ENCODE results near the gene TSGA10.
"Not testable (repeated sequence)": the region's sequence is repeated elsewhere in the genome, so short reads cannot be mapped to it uniquely, and the experiment has no call there.

TSGA10 gene

DNA sequence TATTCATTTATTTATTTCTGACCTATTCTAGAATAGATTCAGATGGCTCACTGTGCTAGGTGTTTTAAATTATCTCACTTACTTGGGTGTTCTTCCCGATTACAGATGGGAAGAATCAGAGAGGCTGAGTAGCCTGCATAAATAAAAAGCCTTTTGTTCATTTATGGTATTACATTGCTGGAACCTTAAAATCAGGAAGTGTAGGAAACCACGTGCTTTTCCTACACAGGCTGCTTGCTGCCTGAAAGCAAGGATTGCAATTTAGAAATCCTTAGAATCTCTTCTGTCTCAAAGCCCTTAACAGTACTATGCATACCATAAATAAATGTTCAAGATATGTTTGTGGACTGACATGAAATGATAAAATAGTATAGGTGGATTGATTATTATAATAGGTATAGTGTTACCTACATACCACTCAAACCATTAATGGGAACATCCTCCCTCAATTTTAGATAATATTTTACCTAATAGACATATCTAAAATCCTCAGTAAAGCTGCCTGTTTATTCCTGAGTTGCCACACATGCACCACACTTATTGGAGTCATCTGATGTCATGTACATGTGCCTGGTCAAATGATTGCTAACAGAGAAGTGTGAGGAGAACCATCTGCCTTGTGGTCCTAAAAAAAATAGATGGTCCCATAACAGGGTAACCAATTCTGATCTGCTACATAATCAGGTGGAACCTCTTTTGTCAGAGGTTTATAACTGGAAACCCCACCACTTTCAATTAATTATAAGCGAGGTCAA is 86.7 kb downstream of the TSGA10 start:
- Mint-ChIP-seq H3K4me3 (no peak overlapping the region), H3K4me1 (ENCODE audit: low read depth) (no peaks in the 10 kb centered on the region), H3K27me3 (no peaks in the 10 kb centered on the region), H3K36me3 (ENCODE audit: low read depth) (no peaks in the 10 kb centered on the region), H3K9me3 (no peaks in the 10 kb centered on the region), H3K27ac (no peak overlapping the region)
- DNase-seq = no peak

DNA sequence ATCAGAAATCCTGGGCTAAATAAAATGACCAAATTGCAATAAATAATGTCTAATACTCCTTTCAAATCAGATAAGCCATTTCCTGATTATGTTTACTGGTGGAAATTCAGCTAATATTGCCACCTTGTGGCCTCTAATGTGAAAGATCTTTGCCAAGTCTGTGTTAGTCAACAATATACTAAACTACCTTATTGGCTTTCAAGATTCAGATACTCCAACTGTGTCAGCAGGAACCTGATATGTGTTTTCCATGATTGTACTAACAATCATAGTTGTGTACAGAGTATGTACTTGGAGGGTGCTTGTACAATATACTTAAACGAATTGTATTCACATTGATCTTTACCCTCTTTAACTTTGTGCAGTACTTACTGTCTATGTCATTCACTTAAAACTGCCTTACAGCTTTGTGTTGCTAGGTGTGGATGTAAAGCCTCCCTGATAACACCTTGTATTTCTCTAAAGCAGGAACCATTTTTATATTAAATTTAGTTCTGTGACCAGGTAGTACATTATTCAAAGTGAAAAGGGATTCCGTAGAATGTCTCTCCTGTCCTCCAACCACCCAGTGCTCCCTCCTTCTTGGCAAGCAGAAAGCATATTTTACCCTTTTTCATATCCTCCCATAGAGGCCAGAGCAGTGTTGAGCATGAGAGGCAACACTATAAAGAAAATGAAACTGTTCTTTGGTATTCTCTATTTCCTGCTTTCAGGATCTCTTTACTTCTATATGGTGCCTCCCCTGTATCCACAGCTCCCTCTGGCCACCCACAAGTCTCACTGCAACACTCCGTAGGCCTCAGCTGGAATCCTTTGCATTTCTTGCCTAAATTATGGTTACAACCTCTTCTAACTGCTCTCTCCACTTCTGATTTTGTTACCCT is 88.4 kb downstream of the TSGA10 start:
- no peak for DNase-seq
- Mint-ChIP-seq H3K27ac (no peak overlapping the region), H3K4me3 (no peak overlapping the region), H3K36me3 (ENCODE audit: low read depth) (no peaks in the 10 kb centered on the region), H3K4me1 (ENCODE audit: low read depth) (no peaks in the 10 kb centered on the region), H3K9me3 (no peaks in the 10 kb centered on the region), H3K27me3 (no peaks in the 10 kb centered on the region)

DNA sequence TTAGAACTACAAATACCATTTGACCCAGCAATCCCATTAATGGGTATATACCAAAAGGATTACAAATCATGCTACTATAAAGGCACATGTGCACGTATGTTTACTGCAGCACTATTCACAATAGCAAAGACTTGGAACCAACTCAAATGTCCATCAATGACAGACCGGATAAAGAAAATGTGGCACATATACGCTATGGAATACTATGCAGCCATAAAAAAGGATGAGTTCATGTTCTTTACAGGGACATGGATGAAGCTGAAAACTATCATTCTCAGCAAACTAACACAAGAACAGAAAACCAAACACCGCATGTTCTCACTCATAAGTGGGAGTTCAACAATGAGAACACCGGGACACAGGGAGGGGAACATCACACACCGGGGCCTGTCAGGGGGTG is 105.6 kb downstream of the TSGA10 start:
- H3K27me3 Mint-ChIP-seq; H3K27ac Mint-ChIP-seq; DNase-seq; H3K4me1 Mint-ChIP-seq (ENCODE audit: low read depth); H3K4me3 Mint-ChIP-seq; H3K36me3 Mint-ChIP-seq (ENCODE audit: low read depth): not testable (repeated sequence)
- peaks cover 10% of the 10 kb centered on the region for H3K9me3 Mint-ChIP-seq

DNA sequence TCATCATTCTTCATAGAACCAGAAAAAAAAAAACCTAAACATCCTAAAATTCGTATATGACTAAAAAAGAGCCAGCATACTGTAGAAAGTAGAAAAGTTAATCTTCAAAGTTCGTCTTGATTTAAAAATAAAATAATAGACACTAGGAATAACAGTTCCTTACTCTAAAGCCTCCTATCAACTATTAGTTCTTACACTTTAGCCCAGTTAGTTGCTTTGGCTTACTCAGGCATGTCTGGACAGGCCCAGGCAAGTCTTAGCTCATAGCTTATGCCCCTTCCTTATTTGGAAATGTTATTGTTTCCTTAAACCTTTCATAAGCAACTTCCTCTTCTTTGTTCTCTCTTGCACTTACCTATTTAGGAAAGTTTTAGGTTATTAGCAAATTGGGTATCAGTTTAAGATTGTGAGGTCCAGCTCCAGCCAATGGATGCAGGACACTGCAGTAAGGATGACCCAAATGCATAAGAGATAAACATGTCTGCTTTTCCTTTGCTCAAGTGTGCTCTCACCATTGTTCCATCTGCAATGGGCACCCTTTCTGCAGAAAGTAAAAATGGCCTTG is 113.9 kb downstream of the TSGA10 start:
- H3K27ac Mint-ChIP-seq; H3K36me3 Mint-ChIP-seq (ENCODE audit: low read depth): not testable (repeated sequence)

DNA sequence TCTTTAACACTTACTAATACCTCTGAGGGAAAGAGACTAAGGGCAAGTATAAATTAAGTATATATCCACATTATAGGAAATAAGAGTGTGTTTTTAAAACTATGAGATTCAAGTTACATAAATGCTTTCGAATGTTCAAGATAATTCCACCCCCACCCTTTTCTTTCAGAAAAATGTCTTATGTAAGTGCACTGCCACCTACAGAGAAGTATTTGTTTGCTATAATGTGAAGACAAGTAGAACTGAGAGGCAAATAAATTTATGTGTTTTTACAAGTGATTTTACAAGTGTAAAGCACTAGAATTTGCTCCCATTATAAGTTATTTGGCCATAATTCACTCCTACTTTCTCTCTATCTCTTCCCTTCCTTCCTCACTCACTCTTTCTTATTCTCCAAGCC is 118.8 kb downstream of the TSGA10 start:
- Mint-ChIP-seq H3K27me3 (no peaks in the 10 kb centered on the region), H3K9me3 (no peaks in the 10 kb centered on the region), H3K27ac (no peak overlapping the region), H3K4me3 (no peak overlapping the region), H3K4me1 (ENCODE audit: low read depth) (peaks cover 10% of the 10 kb centered on the region), H3K36me3 (ENCODE audit: low read depth) (no peaks in the 10 kb centered on the region)
- no peak for DNase-seq

More for the DNA sequence above, 113.9 kb downstream of the TSGA10 start:
- H3K9me3 Mint-ChIP-seq; DNase-seq; H3K27me3 Mint-ChIP-seq; H3K4me1 Mint-ChIP-seq (ENCODE audit: low read depth); H3K4me3 Mint-ChIP-seq: not testable (repeated sequence)

DNA sequence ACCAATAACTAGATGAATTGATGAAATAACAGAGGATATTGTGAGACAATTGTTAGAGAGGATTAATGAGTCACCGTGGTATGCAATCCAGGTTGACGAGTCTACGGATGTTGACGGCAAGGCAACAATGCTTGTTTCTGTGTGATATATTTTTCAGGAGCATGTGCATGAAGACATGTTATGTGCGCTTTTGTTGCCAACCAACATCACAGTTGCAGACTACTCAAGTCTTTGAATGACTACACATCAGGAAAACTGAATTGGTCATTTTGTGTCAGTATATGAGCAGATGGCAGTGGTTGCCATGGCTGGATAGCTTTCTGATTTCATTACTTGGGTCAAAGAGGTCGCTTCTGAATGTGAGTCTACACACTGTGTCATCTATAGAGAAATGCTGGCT is 122.0 kb downstream of the TSGA10 start:
- H3K9me3 Mint-ChIP-seq = no peaks in the 10 kb centered on the region
- H3K36me3 Mint-ChIP-seq (ENCODE audit: low read depth) = no peaks in the 10 kb centered on the region
- H3K27me3 Mint-ChIP-seq = no peaks in the 10 kb centered on the region
- no peak overlapping the region for H3K27ac Mint-ChIP-seq
- no peaks in the 10 kb centered on the region for H3K4me1 Mint-ChIP-seq (ENCODE audit: low read depth)
- no peak overlapping the region for H3K4me3 Mint-ChIP-seq
- DNase-seq = no peak

DNA sequence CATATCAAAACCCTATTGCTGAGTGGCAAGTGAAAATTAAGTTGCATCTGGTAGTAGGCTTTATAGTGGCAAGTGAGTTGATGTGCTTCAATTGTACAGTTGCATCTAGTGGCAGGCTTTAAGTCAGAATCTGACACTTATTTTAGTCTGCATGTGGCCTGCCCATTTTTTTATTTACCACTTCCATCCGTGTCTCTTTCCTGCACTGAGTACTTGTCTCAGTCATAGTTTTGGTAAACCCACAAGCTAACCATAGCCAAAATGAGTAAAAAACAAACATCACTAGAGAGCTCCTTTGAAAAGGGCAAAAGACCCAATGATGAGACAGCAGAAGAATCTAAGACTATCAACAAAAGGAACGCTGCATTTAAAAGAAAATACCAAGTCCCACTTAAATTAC is 122.7 kb downstream of the TSGA10 start:
- Mint-ChIP-seq H3K27me3 (no peaks in the 10 kb centered on the region), H3K27ac (no peak overlapping the region)

DNA sequence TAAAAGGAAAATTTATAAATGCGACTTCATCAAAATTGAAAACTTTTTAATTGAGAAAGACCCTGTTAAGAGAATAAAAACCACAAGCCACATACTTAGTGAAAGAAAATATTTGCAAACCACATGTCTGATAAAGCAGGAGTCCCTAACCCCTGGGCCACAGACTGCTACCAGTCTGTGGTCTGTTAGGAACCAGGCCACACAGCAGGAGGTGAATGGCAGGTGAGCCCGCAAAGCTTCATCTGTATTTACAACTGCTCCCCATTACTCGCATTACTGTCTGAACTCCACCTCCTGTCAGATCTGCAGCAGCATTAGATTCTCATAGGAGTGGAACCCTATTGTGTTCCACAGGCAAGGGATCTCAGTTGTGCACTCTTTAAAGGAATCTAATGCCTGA is 123.3 kb downstream of the TSGA10 start:
- H3K27me3 Mint-ChIP-seq = no peaks in the 10 kb centered on the region
- no peak overlapping the region for H3K4me3 Mint-ChIP-seq
- DNase-seq = no peak
- no peak overlapping the region for H3K27ac Mint-ChIP-seq
- H3K36me3 Mint-ChIP-seq (ENCODE audit: low read depth) = no peaks in the 10 kb centered on the region
- H3K4me1 Mint-ChIP-seq (ENCODE audit: low read depth) = no peaks in the 10 kb centered on the region
- no peaks in the 10 kb centered on the region for H3K9me3 Mint-ChIP-seq

More for the DNA sequence above, 122.7 kb downstream of the TSGA10 start:
- no peaks in the 10 kb centered on the region for H3K9me3 Mint-ChIP-seq
- H3K36me3 Mint-ChIP-seq (ENCODE audit: low read depth) = no peaks in the 10 kb centered on the region
- DNase-seq = no peak
- no peaks in the 10 kb centered on the region for H3K4me1 Mint-ChIP-seq (ENCODE audit: low read depth)
- no peak overlapping the region for H3K4me3 Mint-ChIP-seq

DNA sequence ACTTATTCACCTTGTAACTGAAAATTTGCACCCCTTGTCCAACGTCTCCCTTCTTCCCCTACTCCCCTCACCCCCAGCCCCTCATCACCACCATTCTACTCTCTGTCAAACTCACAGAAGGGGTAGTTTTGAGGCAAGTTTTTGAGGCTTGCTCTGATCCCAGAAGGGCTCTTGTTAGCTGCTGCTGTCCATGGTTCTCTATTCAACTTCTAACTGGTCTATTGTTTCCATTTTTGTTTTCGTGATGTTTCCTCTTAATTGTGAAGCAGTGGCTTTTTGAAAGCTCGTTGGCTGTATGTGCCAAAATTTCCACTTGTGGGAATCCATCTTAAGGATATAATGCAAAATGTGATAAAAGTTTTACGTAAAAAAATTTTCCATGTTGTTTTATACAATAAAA is 126.2 kb downstream of the TSGA10 start:
- H3K4me3 Mint-ChIP-seq = no peak overlapping the region
- peaks cover 2% of the 10 kb centered on the region for H3K36me3 Mint-ChIP-seq (ENCODE audit: low read depth)
- H3K27ac Mint-ChIP-seq = no peak overlapping the region
- H3K4me1 Mint-ChIP-seq (ENCODE audit: low read depth) = no peaks in the 10 kb centered on the region
- DNase-seq = no peak
- peaks cover 9% of the 10 kb centered on the region for H3K9me3 Mint-ChIP-seq
- no peaks in the 10 kb centered on the region for H3K27me3 Mint-ChIP-seq

DNA sequence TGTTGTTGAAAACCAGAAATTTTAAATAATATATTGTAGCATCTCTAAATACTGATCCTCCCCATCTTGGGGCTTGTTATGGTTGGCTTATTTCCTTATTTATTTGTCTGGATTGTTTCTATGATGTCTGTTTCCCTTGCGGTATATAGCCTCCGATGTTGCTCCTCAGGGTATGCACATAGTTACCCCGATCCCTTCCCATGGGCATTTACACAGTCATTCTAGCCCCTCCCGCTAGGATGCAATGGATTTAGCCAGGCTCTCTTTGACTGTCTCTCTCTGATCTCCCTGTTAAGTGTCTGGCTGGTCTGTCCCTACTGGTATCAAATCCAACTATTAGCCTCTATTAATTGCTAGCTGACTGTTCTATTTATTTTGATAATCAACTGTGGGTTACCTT is 126.9 kb downstream of the TSGA10 start:
- Mint-ChIP-seq H3K27me3 (no peaks in the 10 kb centered on the region), H3K27ac (no peak overlapping the region), H3K36me3 (ENCODE audit: low read depth) (peaks cover 2% of the 10 kb centered on the region), H3K4me1 (ENCODE audit: low read depth) (no peaks in the 10 kb centered on the region), H3K4me3 (no peak overlapping the region), H3K9me3 (peaks cover 9% of the 10 kb centered on the region)
- no peak for DNase-seq

DNA sequence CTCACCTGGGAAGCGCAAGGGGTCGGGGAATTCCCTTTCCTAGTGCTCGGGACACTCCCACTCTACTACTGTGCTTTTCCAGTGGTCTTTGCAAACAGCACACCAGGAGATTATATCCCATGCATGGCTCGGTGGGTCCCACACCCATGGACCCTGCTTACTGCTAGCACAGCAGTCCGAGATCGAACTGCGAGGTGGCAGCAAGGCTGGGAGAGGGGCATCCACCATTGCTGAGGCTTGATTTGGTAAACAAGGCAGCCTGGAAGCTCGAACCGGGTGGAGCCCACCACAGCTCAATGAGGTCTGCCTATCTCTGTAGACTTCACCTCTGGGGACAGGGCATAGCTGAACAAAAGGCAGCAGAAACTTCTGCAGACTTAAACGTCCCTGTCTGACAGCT is 154.0 kb downstream of the TSGA10 start:
- DNase-seq = no peak
- Mint-ChIP-seq H3K27ac (no peak overlapping the region), H3K4me1 (ENCODE audit: low read depth) (no peaks in the 10 kb centered on the region), H3K27me3 (no peaks in the 10 kb centered on the region), H3K4me3 (no peak overlapping the region), H3K36me3 (ENCODE audit: low read depth) (peaks cover 3% of the 10 kb centered on the region), H3K9me3 (peaks cover 12% of the 10 kb centered on the region)

DNA sequence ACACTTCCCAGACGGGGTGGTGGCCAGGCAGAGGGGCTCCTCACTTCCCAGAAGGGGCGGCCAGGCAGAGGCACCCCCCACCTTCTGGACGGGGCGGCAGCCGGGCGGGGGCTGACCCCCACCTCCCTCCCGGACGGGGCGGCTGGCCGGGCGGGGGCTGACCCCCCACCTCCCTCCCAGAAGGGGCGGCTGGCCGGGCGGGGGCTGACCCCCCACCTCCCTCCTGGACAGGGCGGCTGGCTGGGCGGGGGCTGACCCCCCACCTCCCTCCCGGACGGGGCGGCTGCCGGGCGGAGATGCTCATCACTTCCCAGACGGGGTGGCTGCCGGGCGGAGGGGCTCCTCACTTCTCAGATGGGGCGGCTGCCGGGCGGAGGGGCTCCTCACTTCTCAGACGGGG is 166.0 kb downstream of the TSGA10 start:
- H3K9me3 Mint-ChIP-seq; H3K4me3 Mint-ChIP-seq; H3K36me3 Mint-ChIP-seq (ENCODE audit: low read depth); DNase-seq; H3K27me3 Mint-ChIP-seq; H3K4me1 Mint-ChIP-seq (ENCODE audit: low read depth); H3K27ac Mint-ChIP-seq: not testable (repeated sequence)

DNA sequence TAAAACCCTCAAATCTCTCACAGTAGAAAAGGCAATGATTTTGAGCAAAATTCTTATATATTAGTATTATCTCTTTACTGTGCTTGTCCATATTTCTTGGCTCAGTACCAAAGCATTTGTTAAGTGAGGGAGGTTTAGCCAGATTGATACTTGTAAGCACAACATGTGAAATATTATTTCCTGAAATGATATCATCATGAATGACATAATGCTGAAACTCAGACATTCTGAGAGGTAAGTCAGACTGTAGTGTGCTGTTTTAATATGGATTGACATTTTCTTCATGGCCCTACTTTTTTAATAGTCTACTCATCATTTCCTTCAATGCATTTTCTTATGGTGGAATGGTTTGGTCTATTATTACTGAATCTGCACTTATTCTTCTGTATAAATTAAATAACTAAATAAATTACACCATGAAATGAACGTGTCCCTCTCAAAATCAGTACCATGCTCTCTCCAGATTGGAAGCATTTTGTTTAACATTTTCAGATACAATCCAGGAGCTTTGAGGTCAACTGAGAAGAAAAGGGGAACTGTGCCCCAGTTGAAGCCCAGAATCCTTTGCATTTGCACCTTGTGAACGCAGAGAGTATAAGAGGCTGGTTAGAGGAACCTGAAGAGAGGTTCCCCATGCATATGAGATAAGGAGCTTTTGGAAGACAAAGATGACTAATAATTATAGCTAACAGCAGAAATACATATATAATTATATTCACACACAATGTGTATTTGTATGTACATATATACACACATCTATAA is 168.7 kb downstream of the TSGA10 start:
- H3K27me3 Mint-ChIP-seq = no peaks in the 10 kb centered on the region
- no peak overlapping the region for H3K4me3 Mint-ChIP-seq
- no peak overlapping the region for H3K27ac Mint-ChIP-seq
- no peaks in the 10 kb centered on the region for H3K36me3 Mint-ChIP-seq (ENCODE audit: low read depth)
- H3K9me3 Mint-ChIP-seq = no peaks in the 10 kb centered on the region
- no peak for DNase-seq
- H3K4me1 Mint-ChIP-seq (ENCODE audit: low read depth) = no peaks in the 10 kb centered on the region

DNA sequence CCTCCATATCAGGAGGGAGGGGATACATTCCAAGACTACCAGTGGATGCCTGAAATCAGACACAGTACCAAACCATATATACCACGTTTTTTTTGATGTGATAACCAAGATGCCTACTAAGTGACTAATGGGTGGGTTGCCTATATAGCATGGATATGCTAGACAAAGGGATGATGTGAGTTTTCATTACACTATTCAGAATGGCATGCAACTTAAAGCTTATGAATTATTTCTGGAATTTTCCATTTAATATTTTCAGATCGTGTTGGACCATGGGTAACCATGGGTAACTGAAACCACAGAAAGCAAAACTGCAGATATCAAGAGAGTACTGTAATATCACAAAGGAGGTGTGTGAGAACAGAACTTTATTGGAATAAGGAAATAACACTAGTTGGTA is 179.1 kb downstream of the TSGA10 start:
- no peak overlapping the region for H3K27ac Mint-ChIP-seq
- H3K9me3 Mint-ChIP-seq = peaks cover 32% of the 10 kb centered on the region
- no peak overlapping the region for H3K4me3 Mint-ChIP-seq
- H3K27me3 Mint-ChIP-seq = peaks cover 4% of the 10 kb centered on the region
- DNase-seq = no peak
- H3K4me1 Mint-ChIP-seq (ENCODE audit: low read depth) = no peaks in the 10 kb centered on the region
- H3K36me3 Mint-ChIP-seq (ENCODE audit: low read depth) = no peaks in the 10 kb centered on the region
